TTC549 (cell line): ENCODE results near the gene PCDHGC3.

Experiments
- FAIRE-seq: peaks from 2 replicates; lab custom pipeline; 2012; peaks lifted over from hg19 to GRCh38; lab: Jason Lieb, UNC

PCDHGC3 gene

GRCh38 chr5:141485321-141486055 is 9.7 kb downstream of the PCDHGC3 start:
- FAIRE-seq = no peak

- FAIRE-seq = no peak
Measured at GRCh38 chr5:141486091-141486490, 10.3 kb downstream of the PCDHGC3 start.

- no peak for FAIRE-seq
Measured at GRCh38 chr5:141487131-141487530, 11.4 kb downstream of the PCDHGC3 start.

GRCh38 chr5:141488591-141489561 is 13.1 kb downstream of the PCDHGC3 start, which contains the start of gene PCDHGC5:
PCDHGC5 (plus strand) TSS chr5:141489081; CDS start chr5:141489241, 160 bp downstream.
- FAIRE-seq = no peak

- FAIRE-seq = no peak
Measured at GRCh38 chr5:141489841-141490240, 14.1 kb downstream of the PCDHGC3 start.

DNA sequence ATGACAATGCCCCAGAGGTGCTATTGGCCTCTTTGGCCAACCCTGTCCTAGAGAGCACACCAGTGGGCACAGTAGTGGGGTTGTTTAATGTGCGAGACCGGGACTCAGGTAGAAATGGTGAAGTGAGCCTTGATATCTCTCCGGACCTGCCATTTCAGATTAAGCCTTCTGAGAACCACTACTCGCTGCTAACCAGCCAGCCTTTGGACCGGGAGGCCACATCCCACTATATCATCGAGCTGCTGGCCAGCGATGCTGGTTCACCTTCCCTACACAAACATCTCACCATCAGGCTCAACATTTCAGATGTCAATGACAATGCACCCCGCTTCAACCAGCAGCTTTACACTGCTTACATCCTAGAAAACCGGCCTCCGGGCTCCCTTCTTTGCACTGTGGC is 14.5 kb downstream of the PCDHGC3 start:
- no peak for FAIRE-seq

GRCh38 chr5:141490771-141491170 is 15.0 kb downstream of the PCDHGC3 start:
- FAIRE-seq = no peak

- FAIRE-seq = no peak
Measured at GRCh38 chr5:141491323-141492167, 15.8 kb downstream of the PCDHGC3 start.

DNA sequence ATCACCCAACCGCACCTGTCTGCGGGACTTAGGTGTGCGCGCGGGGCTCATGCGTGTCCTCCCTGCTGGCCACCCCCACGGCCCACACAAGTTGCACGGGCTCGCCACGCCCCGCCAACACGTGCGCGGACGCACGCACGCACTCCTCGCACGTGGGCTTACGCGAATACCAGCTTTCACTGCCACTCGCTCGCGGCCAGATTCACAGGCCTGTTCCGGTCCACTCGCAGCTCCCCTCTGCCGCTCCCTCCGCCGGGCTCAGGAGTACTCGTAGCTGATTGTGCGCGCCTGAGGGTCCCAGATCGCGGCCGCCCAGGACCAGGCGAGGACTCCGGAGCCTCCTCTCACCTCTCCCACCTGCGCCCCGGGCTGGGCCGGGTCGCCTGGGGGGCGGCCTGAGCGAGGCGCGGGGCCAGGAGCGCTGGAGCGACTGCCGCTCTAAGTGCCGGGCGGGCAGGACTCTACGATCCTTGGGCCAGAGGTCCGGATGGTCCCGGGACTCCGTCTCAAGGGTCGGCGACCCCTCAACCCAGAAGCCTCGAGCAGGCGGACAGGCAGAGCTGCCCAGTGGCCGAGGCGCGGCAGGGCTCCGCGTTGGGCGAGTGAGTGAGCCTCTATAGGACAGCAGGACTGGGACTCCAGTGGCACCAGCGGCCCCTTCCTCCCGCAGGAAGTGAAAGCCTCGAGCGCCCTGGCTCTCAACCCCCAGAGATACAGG is 16.6 kb downstream of the PCDHGC3 start:
- no peak for FAIRE-seq

DNA sequence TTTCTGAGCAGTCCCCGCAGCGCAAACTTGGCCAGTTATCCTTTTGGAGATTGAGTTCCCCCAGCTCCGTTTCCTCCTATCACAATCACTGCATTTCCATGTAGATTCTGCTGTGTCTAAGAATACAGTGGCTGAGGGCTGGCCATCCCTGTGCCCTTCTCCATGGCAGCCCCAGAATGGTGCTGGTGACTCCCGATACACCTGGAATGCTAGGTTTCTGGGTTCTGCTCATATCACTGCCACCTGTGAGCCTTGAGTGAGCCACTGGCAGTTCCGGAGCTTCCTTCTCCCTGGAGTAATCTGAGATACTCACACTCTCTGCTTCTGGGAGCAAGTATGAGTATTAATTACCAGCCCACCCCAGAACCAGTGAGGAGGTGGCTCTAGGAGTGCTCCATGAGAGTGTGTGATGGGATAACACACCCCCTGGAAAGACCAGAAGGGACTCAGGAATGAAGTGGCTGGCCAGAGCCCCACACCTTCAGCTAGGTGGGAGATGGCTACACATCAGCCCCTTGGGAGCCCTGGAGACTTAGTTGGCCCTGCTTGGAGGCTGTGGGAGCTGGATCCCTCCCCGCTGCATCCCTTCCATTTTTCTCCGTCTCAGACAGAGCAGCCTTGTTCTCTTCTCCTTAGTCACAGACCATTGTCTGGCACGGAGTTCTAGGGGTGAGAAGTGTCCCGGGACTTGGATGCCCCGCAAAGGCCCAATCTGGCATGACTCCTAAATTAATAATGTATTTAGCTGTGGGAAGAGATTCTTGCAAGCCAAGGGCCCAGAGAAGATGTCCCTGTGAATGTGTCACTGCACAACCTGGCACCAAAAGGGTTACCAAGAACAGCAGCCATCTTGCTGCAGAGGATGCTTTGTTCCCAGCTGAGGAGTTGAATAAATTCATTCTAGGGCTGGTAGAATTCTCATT is 18.0 kb downstream of the PCDHGC3 start:
- no peak for FAIRE-seq

- FAIRE-seq = no peak
Measured at GRCh38 chr5:141494761-141495452, 19.1 kb downstream of the PCDHGC3 start.

DNA sequence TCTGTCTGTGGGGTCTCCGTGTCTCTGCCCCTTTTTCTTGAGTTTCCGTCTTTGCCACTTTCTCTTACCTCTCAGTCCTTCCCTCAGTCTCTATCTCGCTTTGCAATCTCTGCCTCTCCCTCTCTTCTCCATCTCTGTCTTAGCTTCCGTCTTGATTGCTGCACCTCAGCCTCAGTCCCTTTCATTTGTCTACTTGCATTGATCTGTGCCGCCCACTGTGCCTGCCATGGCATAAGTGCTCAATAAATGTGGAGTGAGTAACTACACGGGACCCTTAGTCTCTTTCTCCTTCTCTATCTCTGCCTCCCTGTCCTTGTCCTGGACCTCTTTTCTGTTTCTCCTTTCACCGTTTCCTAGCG is 19.7 kb downstream of the PCDHGC3 start:
- FAIRE-seq = no peak

DNA sequence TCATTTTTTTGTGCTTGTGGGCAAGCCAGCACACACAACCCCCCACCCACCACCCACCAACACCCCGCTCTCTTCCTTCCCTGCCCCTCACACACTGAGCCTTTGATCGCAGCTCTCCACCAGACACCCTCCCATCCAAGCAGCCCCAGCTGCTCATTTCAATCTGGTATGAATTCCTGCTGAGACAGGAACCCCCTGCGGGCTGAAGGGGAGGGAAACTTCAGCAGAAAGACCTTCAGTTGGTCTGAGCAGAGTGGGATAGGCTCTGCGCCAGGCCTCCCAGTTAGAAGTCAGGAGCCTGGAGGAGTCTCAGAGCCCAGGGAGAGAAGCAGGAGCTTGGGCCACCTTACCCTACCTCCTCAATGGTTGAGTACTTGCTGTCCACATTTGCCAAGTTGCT is 20.3 kb downstream of the PCDHGC3 start:
- no peak for FAIRE-seq

DNA sequence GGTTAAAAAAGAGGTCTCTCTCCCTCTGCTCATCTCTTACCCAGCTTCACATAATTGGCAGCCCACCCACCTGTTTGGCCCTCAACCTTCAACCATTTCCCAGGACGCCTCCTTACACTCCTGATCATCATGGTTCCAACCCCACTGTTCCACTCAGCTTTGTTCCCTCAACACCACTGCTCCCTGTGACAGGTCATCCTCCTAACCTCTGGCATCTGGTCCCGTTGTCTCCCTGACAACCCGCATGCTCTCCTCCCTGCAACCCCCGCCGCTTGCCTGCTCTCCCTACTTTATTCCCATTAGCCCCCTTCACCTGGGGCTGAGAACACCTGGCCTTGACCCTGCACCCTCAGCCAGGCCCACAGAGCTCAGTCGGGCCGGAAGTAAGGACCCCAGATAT is 26.0 kb downstream of the PCDHGC3 start:
- FAIRE-seq = no peak

- FAIRE-seq = no peak
Measured at GRCh38 chr5:141503681-141504080, 27.9 kb downstream of the PCDHGC3 start.

GRCh38 chr5:141504216-141504615 is 28.4 kb downstream of the PCDHGC3 start:
- FAIRE-seq = no peak

- no peak for FAIRE-seq
Measured at GRCh38 chr5:141506381-141507155, 30.8 kb downstream of the PCDHGC3 start.

- no peak for FAIRE-seq
Measured at GRCh38 chr5:141507387-141508091, 31.8 kb downstream of the PCDHGC3 start.

DNA sequence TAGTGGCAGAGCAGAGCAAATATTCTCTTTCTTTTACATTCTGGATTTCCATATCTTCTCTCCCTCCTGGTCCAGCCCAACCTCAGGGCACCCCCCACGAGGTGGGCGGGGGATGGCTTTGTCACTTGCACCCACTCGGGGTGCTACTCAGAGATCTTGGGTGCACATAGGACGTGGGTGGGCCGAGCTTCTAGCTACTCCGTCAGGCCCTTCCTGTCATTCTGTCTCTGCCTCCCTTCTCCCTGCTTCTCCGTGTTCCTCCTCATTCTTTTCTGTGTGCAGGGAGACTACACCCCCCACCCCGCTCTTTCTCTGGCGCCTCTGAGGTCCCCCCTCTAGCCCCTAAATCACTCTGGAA is 32.7 kb downstream of the PCDHGC3 start:
- no peak for FAIRE-seq
